Measurements from ENCODE around the gene SPRYD3. TPM values are rescaled to one million over a fixed set of nuclear protein-coding genes. Genes with fewer than 3 reads are reported as not detected.
A peak's percentile ranks its signal among the peaks of the same experiment; 100 is the strongest.
"Not testable (repeated sequence)": the region's sequence is repeated elsewhere in the genome, so short reads cannot be mapped to it uniquely, and the experiment has no call there.

The SPRYD3 gene
- polyA plus RNA-seq, 3 donors: 17.1 to 19.2 (median 18.0) TPM

- DNase-seq (ENCODE audit: low read depth in 3 of 3, low spot score in 2 of 3): no peak
Observed at GRCh38 chr12:53102883-53103807, 24.0 kb upstream of the SPRYD3 start, which contains the start of gene SOAT2. Gene SOAT2 (plus strand): TSS chr12:53103486. CDS start chr12:53103578, 92 bp downstream.

- DNase-seq (ENCODE audit: low read depth in 3 of 3, low spot score in 2 of 3): no peak
Observed at GRCh38 chr12:53101931-53102781, 23.0 kb upstream of the SPRYD3 start.

- no peak for DNase-seq (ENCODE audit: low read depth in 3 of 3, low spot score in 2 of 3)
Observed at GRCh38 chr12:53101266-53101665, 22.1 kb upstream of the SPRYD3 start.

GRCh38 chr12:53100466-53101151 is 21.4 kb upstream of the SPRYD3 start:
- DNase-seq (ENCODE audit: low read depth in 3 of 3, low spot score in 2 of 3): no peak

GRCh38 chr12:53099071-53099882 is 20.1 kb upstream of the SPRYD3 start:
- peak in 1 of 3 donors; percentile 77 for DNase-seq (ENCODE audit: low read depth in 3 of 3, low spot score in 2 of 3)

- DNase-seq (ENCODE audit: low read depth in 3 of 3, low spot score in 2 of 3): no peak
Observed at GRCh38 chr12:53098354-53098981, 19.3 kb upstream of the SPRYD3 start.

GRCh38 chr12:53097564-53098353 is 18.6 kb upstream of the SPRYD3 start, which contains the start of gene IGFBP6:
Gene IGFBP6 (plus strand): TSS chr12:53097667. CDS start chr12:53097718, 51 bp downstream.
- peak in 1 of 3 donors; percentile 36 for DNase-seq (ENCODE audit: low read depth in 3 of 3, low spot score in 2 of 3)

- no peak for DNase-seq (ENCODE audit: low read depth in 3 of 3, low spot score in 2 of 3)
Observed at GRCh38 chr12:53097207-53097563, 18.0 kb upstream of the SPRYD3 start.

GRCh38 chr12:53096759-53097158 is 17.6 kb upstream of the SPRYD3 start:
- no peak for DNase-seq (ENCODE audit: low read depth in 3 of 3, low spot score in 2 of 3)

GRCh38 chr12:53096089-53096741 is 17.0 kb upstream of the SPRYD3 start:
- no peak for DNase-seq (ENCODE audit: low read depth in 3 of 3, low spot score in 2 of 3)

GRCh38 chr12:53095596-53095895 is 16.4 kb upstream of the SPRYD3 start:
- not testable (repeated sequence) for DNase-seq (ENCODE audit: low read depth in 3 of 3, low spot score in 2 of 3)

GRCh38 chr12:53094796-53095595 is 15.8 kb upstream of the SPRYD3 start:
- not testable (repeated sequence) for DNase-seq (ENCODE audit: low read depth in 3 of 3, low spot score in 2 of 3)

- no peak for DNase-seq (ENCODE audit: low read depth in 3 of 3, low spot score in 2 of 3)
Observed at GRCh38 chr12:53094394-53094787, 15.2 kb upstream of the SPRYD3 start.

GRCh38 chr12:53093777-53094393 is 14.7 kb upstream of the SPRYD3 start:
- DNase-seq (ENCODE audit: low read depth in 3 of 3, low spot score in 2 of 3): no peak

- DNase-seq (ENCODE audit: low read depth in 3 of 3, low spot score in 2 of 3): no peak
Observed at GRCh38 chr12:53091756-53092155, 12.6 kb upstream of the SPRYD3 start.

GRCh38 chr12:53090554-53090953 is 11.4 kb upstream of the SPRYD3 start:
- DNase-seq (ENCODE audit: low read depth in 3 of 3, low spot score in 2 of 3): no peak

GRCh38 chr12:53090105-53090504 is 10.9 kb upstream of the SPRYD3 start:
- DNase-seq (ENCODE audit: low read depth in 3 of 3, low spot score in 2 of 3): no peak
